ENCODE results near the gene KLHDC1.
"Not testable (repeated sequence)": the region's sequence is repeated elsewhere in the genome, so short reads cannot be mapped to it uniquely, and the experiment has no call there.

The KLHDC1 gene

DNA sequence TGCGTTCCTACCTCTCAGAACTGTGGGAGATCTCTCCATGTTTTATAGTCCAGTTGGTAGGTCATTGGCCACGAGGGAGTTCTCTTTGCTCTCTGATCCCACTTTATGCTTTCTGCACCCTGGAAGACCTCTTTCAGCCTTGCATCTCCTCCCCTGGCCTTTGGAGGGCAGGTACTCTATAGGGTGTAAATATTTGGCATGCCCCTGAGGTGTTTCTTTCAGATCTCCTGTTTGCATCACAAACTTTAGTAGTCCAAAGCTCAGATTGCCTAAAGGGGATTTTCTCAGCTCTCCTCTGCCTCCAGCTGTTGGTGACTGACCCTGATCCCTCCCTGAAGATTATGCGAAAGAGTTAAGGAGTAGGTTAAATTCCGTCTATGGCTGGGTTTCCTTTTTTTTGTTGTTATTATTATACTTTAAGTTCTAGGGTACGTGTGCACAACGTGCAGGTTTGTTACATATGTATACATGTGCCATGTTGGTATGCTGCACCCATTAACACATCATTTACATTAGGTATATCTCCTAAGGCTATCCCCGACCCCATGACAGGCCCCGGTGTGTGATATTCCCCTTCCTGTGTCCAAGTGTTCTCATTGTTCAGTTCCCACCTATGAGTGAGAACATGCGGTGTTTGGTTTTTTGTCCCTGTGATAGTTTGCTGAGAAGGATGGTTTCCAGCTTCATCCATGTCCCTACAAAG is 29.0 kb downstream of the KLHDC1 start:
- not testable (repeated sequence) for DNase-seq (ENCODE audit: low read depth, low spot score)

DNA sequence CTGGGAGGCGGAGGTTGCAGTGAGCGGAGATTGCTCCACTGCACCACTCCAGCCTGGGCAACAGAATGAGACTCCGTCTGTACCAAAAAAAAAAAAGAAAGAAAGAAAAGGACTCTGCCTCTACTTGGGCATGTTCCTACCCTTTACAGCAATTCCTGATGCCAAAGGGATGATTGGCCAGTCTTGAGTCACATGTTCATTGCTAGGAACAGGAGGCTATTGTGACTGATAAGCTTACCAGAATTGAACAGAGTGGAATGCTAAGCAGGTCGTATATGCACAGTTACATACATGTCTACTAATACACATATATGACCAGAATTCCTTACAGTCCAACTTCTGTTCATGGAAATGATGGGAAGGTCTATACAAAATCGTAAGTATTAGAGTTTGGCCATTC is 34.3 kb downstream of the KLHDC1 start:
- DNase-seq (ENCODE audit: low read depth, low spot score): no peak

DNA sequence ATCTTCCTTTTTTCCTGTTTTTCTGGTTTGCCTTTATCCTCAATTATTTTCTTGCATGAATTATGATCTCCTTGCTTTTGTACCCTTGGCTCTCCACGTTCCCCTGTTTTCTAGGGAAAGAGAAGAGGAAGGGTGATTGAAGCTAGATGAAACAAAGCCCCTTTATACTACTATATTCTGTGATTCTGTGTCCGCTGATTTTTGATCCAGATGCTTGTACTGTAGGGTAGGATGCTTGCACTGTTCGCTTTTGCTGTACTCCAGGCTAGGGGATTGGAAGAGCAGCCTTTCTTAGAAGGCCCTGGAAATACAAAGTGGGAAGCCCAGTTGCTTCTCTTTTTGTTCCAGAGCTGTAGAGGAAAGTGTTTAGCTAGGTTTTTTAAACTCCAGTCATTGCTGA is 40.0 kb downstream of the KLHDC1 start:
- DNase-seq (ENCODE audit: low read depth, low spot score): no peak

DNA sequence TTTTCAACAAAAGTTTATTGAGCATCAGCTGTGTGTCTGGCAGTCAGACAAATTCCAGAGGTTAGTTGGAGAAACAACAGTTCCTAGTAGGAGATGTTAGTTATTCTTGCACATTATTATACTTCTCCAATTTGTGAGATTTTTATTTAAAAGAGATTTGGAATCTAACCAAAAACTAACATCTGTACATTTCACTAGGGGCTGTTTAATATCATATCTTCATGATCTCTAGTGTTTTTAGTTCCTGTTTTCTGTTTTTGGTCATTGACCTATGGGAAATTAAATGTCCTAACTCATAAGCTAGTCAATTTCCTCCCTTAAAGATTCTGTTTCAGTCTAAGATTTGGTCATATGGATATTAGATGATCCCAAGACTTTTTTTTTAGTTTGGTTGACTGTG is 40.9 kb downstream of the KLHDC1 start:
- no peak for DNase-seq (ENCODE audit: low read depth, low spot score)

DNA sequence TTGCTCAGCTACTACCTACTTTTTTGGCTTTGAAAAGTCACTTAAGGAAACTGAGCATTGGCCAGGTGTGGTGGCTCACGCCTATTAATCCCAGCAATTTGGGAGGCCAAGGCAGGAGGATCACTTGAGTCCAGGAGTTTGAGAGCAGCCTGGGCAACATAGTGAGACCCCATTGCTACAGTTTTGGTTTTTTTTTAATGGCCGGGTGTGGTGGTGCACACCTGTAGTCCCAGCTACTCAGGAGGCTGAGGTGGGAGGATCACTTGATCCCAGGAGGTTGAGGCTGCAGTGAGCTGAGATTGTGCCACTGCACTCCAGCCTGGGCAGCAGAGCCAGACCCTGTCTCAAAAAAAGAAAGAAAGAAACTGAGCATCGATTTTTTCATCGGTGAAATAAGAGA is 42.7 kb downstream of the KLHDC1 start:
- DNase-seq (ENCODE audit: low read depth, low spot score): not testable (repeated sequence)

DNA sequence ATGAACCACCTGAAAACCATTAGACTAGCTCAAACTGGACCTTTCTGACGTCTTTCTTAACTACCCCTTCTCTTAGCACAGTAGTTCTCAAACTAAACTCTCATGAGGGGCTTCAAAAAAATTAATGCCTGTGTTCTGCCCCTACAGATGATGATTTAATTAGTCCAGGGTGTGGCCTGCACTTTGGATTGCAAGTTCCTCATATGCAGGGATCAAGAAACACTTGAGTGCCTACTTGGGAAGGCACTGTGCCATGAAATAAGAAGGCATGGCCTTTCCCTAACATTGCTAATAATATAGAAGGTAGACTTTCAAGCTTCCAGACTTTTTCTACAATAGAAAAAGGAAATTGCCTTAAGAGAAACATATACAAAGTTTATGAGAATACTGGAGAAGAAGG is 52.3 kb downstream of the KLHDC1 start:
- DNase-seq (ENCODE audit: low read depth, low spot score): no peak

DNA sequence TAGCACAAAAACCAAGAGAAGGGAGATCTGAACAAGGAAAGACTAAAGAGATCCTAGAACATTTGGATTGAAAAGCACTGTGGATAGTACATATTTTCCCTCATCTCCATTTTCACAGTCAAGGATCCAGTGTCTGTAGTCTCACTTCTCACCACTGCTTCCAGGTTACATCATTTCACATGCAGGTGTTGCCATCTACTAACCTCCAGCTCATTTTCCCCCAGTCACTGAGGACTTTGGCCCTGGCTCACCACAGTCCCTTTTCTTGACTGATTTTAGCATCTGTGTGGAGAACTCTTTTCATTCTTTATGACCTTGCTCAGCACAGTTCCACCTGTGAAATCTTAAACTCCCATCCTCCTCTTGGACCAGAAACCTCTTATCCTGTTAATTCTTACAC is 53.6 kb downstream of the KLHDC1 start:
- DNase-seq (ENCODE audit: low read depth, low spot score): not testable (repeated sequence)

DNA sequence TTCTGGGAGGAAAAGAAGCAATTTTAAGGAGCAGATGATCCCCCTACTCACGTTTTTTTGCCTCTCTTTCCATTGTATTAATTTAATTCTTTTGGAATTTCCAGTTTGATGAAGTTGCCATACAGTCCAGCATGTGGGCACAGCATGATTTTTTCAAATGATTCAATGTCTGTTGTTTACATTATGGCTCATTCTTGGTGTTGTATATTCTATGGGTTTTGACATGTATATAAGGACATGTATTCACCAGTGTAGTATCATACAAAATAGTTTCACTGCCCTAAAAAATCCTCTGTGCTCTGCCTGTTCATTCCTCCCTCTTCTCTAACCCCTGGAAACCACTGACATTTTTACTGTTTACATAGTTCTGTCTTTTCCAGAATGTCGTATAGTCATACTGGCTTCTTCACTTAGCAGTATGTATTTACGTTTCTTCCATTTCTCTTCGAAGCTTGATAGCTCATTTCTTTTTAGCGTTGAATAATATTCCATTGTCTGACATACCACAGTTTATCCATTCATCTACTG is 61.7 kb downstream of the KLHDC1 start:
- DNase-seq (ENCODE audit: low read depth, low spot score): no peak

DNA sequence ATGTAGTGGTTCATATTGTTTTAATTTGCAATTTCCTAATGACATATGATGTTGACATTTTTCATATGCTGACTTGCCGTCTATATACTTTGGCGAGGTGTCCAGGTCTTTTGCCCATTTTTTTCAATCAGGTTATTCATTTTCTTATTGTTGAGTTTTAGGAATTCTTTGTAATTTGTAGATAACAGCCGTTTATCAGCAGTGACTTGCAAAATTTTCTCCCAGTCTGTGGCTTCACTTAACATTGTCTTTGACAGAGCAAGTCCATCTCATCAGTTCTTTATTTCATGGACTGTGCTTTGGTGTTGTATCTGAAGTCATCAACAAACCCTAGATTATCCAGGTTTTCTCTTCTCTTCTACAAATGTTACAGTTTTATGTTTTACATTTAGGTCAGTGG is 62.5 kb downstream of the KLHDC1 start:
- no peak for DNase-seq (ENCODE audit: low read depth, low spot score)

DNA sequence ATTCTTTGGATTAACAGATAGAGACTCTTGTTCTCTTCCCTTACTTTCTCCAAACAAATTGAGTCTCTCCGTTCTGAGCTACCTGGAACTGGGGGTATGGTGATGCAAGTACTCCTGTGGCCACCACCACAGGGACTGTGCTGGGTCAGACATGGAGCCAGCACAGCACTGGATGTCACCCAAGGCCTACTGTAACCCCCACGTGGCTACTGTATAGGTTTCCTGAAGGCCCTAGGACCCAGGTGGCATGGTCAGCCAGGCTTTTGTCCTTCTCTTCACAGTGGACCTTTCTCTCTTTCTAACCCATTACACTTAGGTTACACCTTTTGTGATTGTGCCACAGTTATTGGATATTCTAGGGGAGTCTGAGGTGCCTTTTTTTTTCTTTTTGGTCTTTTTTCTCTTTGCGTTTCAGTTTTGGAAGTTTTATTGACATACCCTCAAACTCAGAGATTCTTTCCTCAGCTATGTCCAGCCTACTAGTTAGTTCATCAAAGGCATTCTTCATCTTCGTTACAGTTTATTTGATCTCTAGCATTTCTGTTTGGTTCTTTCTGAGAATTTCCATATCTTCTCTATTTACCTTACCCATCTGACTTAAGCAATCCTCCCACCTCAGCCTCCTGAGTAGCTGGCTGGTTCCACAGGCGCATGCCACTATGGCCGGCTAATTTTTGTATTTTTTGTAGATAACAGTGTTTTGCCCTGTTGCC is 69.1 kb downstream of the KLHDC1 start:
- DNase-seq (ENCODE audit: low read depth, low spot score): no peak

DNA sequence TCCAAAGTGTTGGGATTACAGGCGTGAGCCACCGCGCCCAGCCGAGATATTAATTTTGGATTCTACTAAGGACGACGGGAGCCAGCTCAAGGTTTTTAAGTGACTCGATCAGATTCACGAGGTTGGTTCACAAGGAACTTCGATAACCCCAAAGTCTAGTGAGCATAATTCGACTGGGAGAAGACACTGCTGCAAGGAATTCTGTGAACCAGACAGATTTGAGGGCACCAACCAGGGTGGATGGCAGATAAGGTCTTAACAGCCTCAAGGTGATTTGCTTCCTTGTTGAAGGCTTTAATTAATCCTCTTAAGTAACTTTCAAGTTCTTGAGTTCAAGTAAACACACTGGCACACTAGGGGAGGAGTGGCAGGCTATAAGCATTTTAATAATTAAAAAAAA is 73.9 kb downstream of the KLHDC1 start:
- no peak for DNase-seq (ENCODE audit: low read depth, low spot score)

DNA sequence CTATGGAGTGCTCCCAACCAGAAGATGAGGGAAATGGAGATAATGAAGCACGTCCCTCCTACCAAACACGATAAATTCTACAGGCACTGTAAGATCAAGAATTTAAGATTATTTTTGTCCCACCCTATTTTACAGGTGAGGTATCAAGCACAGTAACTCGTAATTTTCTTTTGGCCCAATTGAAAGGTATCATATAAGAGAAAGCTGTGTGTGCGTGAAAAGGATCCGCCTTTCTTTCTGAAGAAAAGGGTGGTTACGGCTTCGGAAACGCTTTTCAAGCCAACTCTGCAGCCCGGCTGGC is 74.3 kb downstream of the KLHDC1 start:
- no peak for DNase-seq (ENCODE audit: low read depth, low spot score)

DNA sequence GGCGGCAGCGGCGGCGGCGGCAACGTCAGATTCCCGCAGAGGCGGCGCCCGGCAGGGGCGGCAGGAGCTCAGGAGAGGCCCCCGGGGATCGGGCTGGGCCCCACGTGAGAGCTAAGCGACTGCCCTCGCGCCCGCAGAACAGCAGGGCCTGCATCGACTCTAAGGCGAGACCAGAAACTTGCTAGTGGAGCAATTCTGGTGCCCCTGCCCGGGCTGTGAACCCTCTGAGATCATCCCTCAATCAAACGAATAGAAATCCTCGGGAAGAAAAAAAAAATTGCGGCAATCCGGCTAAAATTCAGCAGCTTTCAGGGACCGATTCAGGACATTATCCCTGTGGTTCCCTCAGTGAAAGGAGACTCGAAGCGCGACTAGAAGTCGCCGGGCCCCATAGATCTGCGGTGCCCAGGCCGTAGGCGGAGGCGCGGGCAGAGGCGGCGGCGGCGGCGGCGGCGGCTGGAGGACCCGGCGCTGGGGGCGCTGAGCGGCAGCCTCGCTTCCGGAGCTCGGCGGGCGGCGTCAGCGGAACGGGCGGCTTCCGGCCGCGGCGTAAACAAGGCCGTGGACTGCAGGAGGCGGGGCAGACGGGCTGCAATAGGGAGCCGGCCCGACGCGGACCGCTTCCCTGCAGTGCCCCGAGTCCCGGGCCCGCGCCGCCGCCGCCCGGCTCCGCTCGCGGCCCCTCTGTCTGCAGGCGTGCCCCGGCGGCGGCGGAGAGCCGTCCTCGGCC is 74.8 kb downstream of the KLHDC1 start, which contains the start of gene KLHDC2:
TSS of gene KLHDC2 (plus strand) at position 583 of the 730 bp plus-strand sequence. CDS start 316 bp downstream, outside the sequence.
- DNase-seq (ENCODE audit: low read depth, low spot score): no peak

DNA sequence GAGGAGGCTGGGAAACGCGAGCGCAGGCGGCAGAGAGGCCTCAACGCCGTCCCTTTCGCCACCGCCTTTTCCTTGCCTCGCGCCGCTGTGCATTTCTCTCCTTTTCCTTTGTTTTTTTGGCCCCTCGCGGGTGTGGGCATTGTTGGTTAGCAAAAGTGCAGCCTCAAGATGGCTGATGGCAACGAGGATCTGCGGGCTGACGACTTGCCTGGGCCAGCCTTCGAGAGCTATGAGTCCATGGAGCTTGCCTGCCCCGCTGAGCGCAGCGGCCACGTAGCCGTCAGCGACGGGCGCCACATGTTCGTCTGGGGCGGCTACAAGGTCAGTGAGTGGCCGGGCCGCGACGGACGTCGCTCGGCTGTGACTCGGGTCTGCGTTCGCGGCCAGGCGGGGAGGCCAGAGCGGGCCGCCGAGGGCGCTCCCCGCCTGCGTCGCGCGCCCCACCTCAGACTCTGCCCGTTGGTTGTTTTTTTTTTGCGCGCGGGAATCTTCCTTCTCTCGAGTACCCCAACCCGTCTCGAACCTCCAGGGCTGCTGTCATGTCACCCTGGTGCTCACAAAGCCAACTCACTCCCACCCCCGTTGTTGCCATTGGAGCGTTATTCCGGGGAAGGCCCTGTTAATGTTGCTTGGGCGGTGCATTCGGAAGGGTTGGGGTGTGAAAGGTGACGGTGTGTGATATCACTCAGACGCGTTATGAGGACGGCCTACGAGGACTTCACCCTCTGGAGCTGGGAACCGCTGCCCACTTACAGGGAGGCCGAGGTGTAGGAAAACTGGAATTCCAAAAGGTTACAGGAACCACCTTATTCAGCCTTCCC is 75.6 kb downstream of the KLHDC1 start:
- no peak for DNase-seq (ENCODE audit: low read depth, low spot score)

DNA sequence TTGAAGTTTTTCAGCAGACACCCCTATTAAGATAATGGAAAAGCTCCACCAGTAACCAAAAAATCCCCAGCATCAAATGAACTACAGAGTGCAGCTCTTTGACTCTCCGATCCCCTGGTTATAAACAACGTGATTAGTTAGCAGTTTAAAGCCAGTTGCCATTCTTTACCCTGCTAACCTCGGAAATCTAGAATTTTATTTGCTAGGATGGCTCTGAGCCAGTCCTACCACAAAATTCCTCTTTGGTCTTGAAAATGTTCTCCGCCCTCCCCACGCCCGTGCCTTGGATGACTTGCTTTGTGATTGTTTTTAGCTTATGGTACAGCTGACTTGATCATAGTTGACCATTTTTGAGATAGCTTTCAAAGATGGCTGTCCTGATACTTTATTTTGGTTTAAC is 76.3 kb downstream of the KLHDC1 start:
- no peak for DNase-seq (ENCODE audit: low read depth, low spot score)

DNA sequence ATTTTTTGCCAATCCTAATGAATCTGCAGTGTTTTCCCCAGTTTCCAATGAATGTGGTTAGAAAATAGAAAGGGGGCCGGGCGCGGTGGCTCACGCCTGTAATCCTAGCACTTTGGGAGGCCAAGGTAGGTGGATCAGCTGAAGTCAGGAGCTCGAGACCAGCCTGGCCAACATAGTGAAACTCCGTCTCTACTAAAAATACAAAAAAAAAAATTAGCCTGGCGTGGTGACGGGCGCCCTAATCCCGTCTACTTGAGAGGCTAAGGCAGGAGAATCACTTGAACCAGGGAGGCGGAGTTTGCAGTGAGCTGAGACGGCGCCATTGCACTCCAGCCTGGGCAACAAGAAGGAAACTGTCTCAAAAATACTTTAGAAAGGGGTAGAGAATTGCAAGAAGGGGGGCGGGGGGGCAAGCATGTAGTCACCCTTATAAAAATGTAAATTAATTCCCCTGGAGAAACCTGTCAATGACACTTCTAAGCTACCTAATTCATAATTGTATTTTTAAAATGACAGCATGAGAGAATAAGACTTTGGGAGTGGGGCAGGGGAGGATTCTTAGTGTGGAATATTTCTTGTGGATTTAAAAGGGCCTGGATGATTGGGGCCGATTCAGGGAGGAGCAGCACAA is 76.8 kb downstream of the KLHDC1 start:
- no peak for DNase-seq (ENCODE audit: low read depth, low spot score)

DNA sequence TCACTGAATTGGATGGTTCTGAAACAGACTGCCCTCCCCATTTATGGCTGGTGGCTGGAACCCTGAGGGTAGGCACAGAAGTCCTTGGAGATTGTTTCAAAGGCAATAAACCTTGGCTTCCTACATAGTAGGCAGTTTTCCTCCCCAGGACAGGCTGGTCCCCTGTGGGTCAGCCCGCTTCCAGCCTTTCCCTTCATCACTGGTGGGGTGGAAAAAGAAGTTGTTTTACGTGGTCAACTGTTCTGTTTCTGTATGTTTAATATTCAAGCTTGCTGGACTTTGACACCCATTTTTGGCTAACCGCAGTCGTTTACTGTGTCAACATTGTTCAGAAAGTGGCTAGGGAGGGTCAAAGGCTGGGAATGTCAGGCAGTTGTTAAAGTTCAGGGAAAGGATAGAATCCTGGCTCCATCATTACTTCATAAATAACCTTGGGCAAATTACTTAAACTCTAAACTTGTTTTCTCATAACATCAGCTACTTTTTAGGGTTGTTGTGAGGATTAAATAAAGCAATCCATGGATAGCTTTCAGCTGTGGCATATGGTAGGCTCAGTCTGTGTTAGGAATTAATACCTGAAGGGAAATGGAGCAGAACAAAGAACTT is 77.4 kb downstream of the KLHDC1 start:
- DNase-seq (ENCODE audit: low read depth, low spot score): no peak

DNA sequence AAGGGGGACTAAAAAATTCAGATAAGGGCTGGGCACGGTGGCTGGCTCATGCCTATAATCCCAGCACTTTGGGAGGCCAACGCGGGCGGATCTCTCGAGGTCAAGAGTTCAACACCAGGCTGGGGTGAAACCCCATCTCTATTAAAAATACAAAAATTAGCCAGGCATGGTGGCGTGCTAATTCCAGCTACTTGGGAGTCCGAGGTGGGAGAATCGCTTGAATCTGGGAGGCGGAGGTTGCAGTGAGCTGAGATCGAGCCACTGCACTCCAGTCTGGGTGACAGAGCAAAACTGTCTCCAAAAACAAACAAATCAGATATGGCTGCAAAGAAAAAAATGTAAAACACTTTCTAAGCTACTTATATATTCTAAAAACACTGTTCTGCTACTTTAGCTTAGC is 78.8 kb downstream of the KLHDC1 start:
- DNase-seq (ENCODE audit: low read depth, low spot score): not testable (repeated sequence)

DNA sequence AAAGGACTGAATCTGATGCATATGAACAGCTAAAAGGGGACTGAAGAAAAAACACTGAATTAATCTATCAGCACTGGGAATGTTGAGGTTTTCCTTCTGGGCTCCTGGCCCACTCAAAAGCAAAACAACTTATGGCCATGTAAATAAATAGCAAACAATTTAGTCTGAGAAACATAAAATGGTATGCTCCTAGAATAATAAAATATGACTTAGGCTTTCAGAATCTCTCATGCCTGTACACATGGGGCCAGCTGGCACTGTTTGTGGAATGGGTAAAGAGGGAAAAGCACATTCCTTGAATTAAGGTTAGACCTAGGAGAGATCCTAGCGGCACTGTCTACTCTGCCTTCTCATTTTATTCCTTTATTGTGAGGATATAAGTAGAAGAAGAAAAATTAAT is 81.2 kb downstream of the KLHDC1 start:
- no peak for DNase-seq (ENCODE audit: low read depth, low spot score)

DNA sequence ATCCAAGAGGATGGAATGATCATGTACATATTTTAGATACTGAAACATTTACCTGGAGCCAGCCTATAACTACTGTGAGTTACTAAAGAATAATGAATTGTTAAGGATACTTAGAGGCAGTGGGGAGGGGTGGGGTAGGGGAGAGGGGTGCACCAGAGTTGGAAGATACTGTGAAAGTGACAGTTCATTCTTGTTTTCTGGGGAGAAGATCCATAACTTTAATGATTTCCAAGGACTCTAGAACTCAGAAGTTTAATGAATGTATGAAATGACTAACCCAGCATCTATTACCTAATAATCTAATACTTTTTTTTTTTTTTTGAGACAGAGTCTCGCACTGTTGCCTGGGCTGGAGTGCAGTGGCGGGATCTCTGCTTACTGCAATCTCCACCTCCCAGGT is 85.5 kb downstream of the KLHDC1 start:
- no peak for DNase-seq (ENCODE audit: low read depth, low spot score)

DNA sequence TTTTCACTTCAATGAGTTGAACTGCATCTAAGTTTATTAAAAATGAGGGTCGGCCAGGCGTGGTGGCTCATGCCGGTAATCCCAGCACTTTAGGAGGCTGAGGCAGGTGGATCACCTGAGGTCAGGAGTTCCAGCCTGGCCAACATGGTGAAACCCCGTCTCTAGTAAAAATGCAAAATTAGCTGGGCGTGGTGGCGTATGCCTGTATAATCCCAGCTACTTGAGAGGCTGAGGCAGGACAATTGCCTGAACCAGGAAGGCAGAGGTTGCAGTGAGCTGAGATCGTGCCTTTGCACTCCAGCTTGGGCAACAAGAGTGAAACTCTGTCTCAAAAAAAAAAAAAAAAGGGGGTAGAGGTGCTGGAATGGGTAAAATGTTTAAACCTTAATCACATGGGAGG is 88.1 kb downstream of the KLHDC1 start:
- DNase-seq (ENCODE audit: low read depth, low spot score): not testable (repeated sequence)

Measured in iPS DF 19.7 (cell line).